T-helper 22 cell (primary cell): Measurements from ENCODE around the gene PIP5KL1.
A peak's percentile ranks its signal among the peaks of the same experiment; 100 is the strongest.

Experiments
- DNase-seq: peaks from one replicate; pipeline ENCODE4 v3.0.0-alpha.2; 2020; ENCODE audit warnings: low read depth

The PIP5KL1 gene

GRCh38 chr9:127928676-127929624, 1.6 kb downstream of the PIP5KL1 start:
- no peak for DNase-seq

- DNase-seq: no peak
These were observed 2.4 kb downstream of the PIP5KL1 start for GRCh38 chr9:127927988-127928675.

GRCh38 chr9:127927201-127927987, 3.2 kb downstream of the PIP5KL1 start:
- peak; percentile 80 for DNase-seq

GRCh38 chr9:127926906-127927200, 3.7 kb downstream of the PIP5KL1 start:
- DNase-seq: no peak

- no peak for DNase-seq
These were observed 4.3 kb downstream of the PIP5KL1 start for GRCh38 chr9:127925959-127926905.

- DNase-seq: no peak
These were observed 5.7 kb downstream of the PIP5KL1 start for GRCh38 chr9:127924736-127925444.

- no peak for DNase-seq
These were observed 6.8 kb downstream of the PIP5KL1 start for GRCh38 chr9:127923771-127924170.

DNA sequence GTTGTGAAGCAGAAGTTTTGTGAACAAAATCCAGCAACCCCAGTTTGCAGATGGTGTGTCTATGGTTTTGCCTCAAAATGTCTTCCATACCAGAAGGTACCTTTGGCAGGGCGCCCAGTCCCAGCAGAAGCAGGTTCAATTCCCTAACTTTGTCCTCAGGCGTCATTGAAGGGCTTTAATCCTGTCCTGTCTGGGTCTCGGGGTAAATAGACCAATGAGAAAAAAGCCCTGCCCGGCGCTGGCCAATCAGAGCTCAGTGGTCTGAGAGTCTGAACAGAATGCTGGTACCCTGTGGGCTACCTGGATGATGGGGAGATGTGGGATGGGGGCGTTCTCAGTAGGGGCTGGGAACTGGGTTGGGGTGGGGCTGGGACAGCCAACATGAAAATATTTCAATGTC, 7.5 kb downstream of the PIP5KL1 start:
- no peak for DNase-seq

GRCh38 chr9:127921557-127922120, 8.9 kb downstream of the PIP5KL1 start:
- peak; percentile 49 for DNase-seq

- DNase-seq: no peak
These were observed 9.8 kb downstream of the PIP5KL1 start for GRCh38 chr9:127920794-127921193.

DNA sequence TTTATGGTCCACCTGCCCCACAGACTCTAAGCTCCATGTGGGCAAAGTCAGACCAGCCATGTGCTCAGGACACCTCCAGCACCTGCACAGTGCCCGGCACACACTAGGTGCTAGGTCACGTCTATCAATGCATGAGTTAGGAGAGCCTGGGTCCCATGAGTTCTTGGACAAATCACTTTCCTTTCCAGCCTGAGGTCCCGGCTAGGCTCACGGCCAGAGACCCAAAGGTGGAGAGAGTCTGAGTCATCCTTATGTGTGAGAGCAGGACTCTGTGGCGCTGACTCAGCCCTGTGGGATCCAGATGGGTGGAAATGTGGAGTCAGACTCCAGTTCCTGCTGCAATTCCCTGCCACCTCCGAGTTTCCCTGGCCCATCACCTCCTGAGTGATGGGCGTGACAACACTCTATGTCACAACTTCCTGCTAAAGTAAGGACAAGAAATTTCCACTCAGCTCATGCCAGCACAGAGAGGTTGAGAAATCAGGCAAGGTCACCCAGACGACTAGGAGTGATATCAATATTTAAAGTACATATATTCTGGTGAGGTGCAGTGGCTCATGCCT, 11.2 kb downstream of the PIP5KL1 start:
- DNase-seq: no peak

DNA sequence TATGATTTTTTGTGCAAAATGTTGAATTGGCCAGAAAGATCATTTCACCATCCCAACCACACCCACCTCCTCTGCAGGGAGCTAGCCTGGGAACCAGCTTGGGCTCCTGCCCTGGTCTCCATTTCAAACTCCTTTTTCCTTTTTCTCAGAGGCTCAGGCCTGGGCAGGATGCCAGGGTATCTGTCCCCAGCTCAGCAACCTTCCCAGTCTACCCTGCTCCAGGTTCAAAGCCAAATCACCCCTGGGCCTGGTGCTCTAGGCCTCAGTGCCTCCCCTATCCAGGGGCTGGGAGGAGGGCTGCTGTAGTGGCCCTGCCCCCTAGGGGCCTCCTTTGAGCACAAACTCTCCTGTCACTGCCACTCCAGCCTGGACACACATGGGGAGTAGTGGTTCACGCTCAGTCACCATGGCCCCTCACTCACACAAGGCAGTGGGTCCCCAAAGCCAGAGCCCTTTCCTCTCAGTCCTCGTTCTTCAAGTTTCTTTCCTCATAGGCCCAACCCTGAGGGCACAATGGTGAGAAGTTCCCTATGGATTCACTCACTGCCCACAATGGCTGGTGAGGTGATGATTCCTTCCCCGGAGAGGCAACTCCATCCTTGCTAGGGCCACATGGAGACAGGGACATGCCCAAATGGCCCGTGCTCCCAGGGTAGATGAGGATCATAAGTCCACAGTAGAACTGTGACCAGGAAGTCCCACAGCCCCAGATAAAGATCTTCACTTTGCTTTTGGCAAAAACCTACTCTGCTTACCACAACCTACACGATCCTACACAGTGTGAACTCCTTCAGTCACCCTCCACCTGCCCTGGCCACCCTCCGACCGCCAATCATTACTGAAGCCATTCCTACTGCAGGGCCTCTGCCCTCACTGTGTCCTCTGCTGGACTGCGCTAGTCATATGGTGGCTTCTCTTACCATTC, 12.1 kb downstream of the PIP5KL1 start:
- no peak for DNase-seq

DNA sequence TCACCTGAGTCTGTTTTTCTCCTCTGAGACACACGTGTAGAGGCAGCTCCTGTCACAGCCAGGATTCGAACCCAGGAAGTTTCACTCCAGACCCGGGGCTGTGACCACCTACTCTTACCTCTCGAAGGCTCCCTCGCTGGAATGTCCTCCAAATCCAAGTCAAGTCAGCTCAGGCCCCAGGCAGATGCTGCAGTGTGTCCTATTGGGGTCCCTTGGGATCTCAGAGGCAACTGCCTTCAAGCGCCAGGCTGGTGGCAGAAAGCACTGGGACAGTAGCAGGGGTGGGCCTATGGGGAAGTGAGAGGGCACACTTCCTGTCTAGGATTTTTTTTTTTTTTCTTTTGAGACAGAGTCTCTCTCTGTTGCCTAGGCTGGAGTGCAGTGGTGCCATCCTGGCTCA, 13.0 kb downstream of the PIP5KL1 start:
- DNase-seq: no peak

DNA sequence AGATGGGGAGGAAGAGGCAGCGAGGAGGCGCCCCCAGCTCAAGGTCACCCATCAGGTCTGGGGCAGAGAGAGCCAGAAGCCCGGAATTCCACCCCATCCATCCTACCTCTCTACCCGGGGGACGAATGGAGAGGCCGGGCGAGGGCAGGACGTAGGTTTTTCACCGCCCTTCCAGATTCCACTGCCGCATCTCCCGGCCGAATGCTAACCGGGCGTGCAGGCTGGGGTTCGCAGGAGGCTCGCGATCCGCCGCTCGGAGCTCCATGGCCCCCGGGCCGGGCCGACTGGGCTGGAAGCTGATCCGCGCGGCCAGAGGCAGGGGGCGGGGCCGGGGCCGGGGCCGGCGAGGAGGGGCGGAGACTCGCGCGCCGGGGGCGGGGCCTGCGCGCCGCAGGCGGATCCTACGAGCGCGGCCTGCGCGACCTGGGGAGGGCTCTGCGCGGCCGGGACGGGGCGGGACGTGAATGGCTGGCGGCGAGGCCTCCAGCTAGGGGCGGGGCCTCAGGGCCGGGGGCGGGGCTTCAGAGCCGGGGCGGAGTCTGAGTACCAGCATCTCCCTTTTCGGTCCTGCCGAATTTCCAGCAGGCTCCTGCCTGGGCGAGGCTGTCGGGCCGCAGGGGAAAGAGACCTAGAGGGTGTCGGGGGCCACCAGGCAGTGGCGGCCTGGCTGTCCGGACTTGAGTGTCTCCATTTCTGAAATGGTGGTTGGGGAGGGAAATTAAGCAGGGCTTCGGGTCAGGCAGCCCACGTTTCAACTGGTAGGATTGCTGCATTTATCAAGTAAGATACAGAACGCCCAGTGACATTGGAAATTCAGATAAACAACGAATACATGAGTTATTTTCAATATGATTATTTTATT, 13.6 kb downstream of the PIP5KL1 start, which contains the start of gene ST6GALNAC4:
Gene ST6GALNAC4, minus strand, starts transcription at position 322 of the 862 bp plus-strand sequence. CDS start 622 bp downstream, outside the sequence.
- peak; percentile 89 for DNase-seq

DNA sequence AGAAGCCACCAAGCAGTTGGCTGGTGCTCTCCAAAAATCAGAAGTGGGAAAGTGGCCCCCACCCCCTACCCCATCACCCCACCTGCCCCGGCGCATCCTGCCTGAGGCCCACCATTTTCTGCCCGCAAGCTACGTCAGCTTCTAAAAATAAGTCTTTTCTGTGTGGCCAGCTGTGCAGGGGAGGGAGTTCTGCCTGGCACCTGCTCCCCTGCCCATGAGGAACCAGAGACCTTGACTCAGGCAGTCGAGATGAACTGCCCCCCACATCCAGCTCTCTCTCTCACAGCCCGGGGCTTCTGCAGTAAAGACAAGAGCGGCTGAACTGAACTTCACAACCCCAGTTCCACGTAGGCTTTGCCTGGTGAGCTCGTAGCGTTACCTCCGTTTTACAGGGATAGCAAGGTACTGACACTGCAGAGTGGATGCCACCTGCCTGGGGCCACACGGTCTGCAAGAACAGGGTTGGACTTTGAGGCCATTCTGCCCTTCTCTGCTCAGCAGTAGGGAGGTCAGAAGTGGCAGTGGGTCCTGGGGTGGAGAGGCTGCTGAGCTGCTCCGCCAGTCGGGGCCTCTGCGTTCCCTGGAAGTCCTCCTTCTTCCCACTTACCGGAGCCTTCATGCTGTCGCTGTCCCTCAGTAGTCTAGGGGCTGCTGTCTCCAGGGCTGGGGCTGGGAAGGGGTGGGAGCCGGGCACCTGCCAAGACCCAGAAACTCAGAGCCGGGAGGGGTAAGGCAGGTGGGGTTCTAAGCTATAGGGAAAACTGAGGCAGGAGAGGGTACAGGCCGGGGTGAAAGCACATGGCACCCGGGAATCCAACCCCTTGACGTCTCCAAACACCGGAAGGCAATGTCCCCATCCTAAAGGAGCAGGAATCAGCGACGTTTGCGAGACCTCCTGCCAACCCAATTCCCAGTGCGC, 14.5 kb downstream of the PIP5KL1 start:
- DNase-seq: no peak

- DNase-seq: no peak
These were observed 15.2 kb downstream of the PIP5KL1 start for GRCh38 chr9:127915325-127915752.

- no peak for DNase-seq
These were observed 16.9 kb downstream of the PIP5KL1 start for GRCh38 chr9:127913682-127914081.
